GM12878 (cell line): ENCODE data around the gene GCNT4.

Experiments
- BMI1 ChIP-seq: fragments of 450-650 bp; IDR thresholded peaks from 2 replicates; pipeline ENCODE4 v1.6.1; 2016; ENCODE audit warnings: mild to moderate bottlenecking, moderate library complexity, borderline replicate concordance
- CBX5 ChIP-seq: sonication (generic); IDR thresholded peaks from 2 replicates; pipeline ENCODE4 v1.6.1; 2016; ENCODE audit warnings: low read depth, moderate library complexity, mild to moderate bottlenecking, inconsistent platforms
- E4F1 ChIP-seq: fragments of 450-650 bp; IDR thresholded peaks from 2 replicates; pipeline ENCODE4 v1.6.1; 2018; ENCODE audit warnings: borderline replicate concordance, mild to moderate bottlenecking; ENCODE audit not compliant: partially characterized antibody
- GABPA ChIP-seq: IDR thresholded peaks from 2 replicates; pipeline ENCODE4 v1.6.1; 2014; ENCODE audit warnings: antibody characterized with exemption, low read depth, mild to moderate bottlenecking, inconsistent platforms
- KDM1A ChIP-seq: fragments of 200-600 bp; sonication (generic); IDR thresholded peaks from 2 replicates; pipeline ENCODE4 v1.6.1; 2016; ENCODE audit warnings: borderline replicate concordance
- NR2C2 ChIP-seq: IDR thresholded peaks from 2 replicates; pipeline ENCODE4 v1.6.1; 2011; ENCODE audit warnings: borderline replicate concordance, low read depth; ENCODE audit not compliant: control insufficient read depth, insufficient read length
- RAD21 ChIP-seq: IDR thresholded peaks from 2 replicates; pipeline ENCODE4 v1.6.1; 2011; ENCODE audit warnings: mild to moderate bottlenecking, low read depth, low read length, moderate library complexity; ENCODE audit not compliant: insufficient read depth
- SMC3 ChIP-seq: IDR thresholded peaks from 2 replicates; pipeline ENCODE4 v1.6.1; 2011; ENCODE audit warnings: low read length, improper control_type of control experiment, borderline replicate concordance
- STAT1 ChIP-seq: fragments of 450-650 bp; conservative IDR thresholded peaks from 2 replicates; pipeline ENCODE4 v1.6.1; 2014; ENCODE audit warnings: antibody characterized with exemption, mild to moderate bottlenecking
- ZNF24 ChIP-seq: fragments of 450-650 bp; IDR thresholded peaks from 2 replicates; pipeline ENCODE4 v1.6.1; 2017; ENCODE audit warnings: antibody characterized with exemption, mild to moderate bottlenecking

- no peak for TF ChIP-seq ZNF24
- no peak for TF ChIP-seq SMC3
- no peak for TF ChIP-seq RAD21
- no peak for TF ChIP-seq CBX5
- TF ChIP-seq STAT1, result no peak
- TF ChIP-seq NR2C2, result no peak
- no peak for TF ChIP-seq BMI1
- TF ChIP-seq GABPA, result no peak
- no peak for TF ChIP-seq KDM1A
- no peak for TF ChIP-seq E4F1
Observed at GRCh38 chr5:75012748-75013147, 39.6 kb downstream of the GCNT4 start.
